Activated CD8-positive, alpha-beta memory T cell treated with anti-CD3 and anti-CD28 coated beads for 1 hour (primary cell): Measurements from ENCODE around the gene ZNF483.
A peak's percentile ranks its signal among the peaks of the same experiment; 100 is the strongest.
"Not testable (repeated sequence)": the region's sequence is repeated elsewhere in the genome, so short reads cannot be mapped to it uniquely, and the experiment has no call there.

Experiments
- DNase-seq, 2 donors: peaks; one replicate each; pipeline ENCODE4 v3.0.0-alpha.2; 2020; ENCODE audit warnings: low read depth in 1 of 2; ENCODE audit errors: extremely low read depth in 1 of 2

Gene ZNF483

DNA sequence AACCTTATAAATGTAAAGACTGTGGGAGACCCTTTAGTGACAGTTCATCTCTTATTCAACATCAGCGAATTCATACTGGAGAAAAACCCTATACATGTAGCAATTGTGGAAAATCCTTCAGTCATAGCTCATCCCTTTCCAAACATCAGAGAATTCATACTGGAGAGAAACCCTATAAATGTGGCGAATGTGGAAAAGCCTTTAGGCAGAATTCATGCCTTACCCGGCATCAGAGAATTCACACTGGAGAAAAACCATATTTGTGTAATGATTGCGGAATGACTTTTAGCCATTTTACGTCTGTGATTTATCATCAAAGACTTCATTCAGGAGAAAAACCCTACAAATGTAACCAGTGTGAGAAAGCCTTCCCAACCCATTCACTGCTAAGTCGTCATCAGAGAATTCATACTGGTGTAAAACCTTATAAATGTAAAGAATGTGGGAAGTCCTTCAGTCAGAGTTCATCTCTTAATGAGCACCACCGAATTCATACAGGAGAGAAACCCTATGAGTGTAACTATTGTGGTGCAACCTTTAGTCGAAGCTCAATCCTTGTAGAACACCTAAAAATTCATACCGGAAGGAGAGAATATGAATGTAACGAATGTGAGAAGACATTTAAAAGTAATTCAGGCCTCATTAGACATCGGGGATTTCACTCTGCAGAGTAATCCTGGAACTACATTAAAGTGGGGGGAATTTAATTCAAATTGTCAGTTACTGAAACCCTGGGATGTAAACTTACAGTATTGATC is 17.7 kb downstream of the ZNF483 start:
- DNase-seq: no peak

DNA sequence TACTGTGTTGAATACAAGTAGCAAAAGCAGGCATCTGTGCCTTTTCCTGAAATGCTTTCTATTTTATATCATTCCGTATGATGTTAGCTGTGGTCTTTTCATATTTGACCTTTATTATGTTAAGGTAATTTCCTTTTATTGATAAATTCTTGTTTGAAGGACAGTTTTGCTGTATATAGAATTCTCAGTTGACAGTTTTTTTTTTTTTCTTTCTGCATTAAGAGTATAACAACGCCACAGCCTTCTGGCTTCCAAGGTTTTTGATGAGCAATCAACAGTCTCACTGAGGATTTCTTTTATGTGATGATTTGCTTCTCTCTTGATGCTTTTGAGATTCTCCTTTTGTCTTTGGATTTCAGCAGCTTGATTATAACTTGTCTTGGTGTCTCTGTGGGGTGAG is 23.6 kb downstream of the ZNF483 start:
- DNase-seq: no peak

DNA sequence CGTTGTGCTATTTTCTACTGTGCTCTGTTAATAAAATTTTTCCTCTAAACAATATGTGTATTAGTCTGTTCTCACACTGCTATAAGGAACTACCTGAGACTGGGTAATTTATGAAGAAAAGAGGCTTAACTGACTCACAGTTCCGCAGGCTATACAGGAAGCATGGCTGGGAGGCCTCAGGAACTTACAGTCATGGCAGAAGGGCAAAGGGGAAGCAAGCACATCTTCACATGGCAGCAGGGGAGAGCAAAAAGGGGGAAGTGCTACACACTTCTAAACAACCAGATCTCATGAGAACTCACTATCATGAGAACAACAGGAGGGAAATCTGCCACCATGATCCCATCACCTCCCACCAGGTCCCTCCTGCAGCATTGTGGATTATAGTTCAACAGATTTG is 30.4 kb downstream of the ZNF483 start:
- not testable (repeated sequence) for DNase-seq

DNA sequence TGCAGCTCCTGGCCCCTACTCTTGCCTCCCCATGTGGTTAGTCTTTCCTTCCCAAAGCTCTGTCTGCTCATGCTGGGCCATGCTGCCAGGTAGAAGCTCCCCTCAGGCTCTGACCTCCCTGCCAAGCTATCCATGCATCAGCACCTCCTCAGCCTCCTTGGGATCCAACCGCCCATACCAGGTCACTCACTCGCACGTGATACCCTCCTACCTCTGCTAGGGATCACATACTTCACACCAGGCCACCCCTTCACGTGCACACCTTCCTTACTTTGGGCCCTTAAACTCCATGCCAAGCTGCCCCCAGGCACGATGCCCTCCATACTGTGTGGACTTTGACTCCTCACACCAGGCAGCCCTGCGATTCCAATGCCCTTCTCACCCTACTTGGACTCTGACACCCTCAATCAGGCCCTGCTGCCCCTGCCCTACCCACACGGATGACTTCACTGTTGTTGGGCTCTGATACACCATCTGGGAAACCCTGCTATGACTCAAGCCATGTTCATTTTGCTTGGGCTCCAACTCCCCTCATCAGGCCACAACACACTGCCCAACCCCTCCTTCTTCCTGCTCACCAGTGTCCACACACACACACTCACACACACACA is 34.1 kb downstream of the ZNF483 start:
- DNase-seq: no peak

DNA sequence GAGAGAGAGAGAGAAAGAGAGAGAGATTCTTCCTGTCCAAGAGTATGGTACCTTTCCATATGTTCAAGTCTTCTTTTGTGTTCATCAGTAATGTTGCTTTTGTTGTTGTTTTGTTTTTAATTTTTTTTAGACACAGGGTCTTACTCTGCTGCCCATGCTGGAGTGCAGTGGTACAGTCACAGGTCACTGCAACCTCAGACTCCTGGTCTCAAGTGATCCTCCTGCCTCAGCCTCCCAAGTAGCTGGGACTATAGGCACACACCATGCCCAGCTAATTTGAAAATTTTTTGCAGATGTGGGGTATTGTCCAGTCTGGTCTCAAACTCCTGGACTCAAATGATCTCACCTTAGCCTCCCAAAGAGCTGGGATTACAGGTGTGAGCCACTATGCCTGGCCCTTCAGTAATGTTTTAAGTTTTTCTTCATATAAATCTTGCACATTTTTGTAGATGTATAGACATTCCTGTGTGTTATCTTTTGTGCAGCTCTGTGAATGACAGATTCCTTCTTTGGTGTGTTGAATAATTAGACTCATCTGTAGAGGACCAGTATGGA is 36.3 kb downstream of the ZNF483 start:
- no peak for DNase-seq

DNA sequence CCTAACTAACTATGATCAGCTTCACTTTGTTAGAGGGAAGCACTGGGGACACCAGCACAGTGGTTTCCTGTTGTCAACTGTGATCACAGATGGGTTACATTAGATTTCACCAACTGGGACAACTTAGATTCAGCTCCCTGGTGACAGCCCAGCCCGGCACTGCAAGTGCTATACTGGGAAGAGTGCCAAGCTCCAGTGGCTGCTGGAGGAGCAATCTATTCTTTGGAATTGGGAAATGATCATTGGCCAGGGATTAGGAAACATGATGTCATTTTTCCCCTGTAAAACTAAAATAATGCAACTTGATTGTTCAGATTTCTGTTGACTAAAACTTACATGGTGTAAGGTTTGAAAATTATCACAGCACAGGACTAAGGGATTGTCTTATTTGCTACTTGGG is 41.3 kb downstream of the ZNF483 start:
- DNase-seq: no peak

DNA sequence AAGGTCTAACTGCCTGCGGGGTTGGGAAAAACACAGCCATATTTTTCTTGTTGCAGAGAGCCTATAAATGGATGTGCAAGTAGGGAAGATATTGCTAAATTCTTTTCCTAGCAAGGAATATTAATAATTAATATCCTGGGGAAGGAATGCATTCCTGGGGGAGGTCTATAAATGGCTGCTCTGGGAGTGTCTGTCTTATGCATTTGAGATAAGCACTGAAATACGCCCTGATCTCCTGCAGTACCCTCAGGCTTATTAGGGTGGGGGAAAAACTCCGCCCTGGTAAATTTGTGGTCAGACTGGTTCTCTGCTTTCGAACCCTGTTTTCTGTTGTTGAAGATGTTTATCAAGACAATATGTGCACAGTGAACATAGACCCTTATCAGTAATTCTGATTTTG is 43.1 kb downstream of the ZNF483 start:
- DNase-seq: not testable (repeated sequence)

DNA sequence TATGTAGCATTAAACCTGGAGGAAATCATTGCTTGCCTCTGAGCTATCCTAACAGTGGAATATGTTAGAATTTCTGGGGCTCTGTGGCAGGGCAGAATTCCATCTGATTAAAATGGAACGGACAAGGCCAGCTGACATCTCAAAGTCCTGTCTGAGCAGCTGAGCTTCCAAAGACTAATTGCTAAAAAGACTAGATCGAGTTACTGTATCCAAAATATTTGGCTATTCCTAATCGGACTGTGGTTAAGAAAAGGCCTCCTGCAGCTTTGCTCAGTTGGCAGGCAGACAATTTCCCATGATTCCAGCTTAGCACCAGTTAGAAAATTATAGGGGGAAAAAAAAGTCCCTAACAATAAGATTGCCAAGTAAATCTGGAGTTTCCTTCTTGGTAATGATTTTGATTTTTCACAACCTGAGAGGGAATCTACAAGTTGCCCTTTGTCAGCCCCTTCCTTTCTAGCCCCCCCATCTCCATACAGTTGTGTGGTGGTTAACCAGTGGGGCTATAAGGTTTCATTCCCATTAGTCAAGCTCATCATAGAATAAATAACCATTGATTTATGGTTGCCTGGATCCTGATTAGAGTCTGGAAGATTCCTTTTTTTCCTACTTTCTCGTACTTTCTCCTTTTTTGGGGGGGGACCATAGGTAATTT is 48.1 kb downstream of the ZNF483 start:
- no peak for DNase-seq

DNA sequence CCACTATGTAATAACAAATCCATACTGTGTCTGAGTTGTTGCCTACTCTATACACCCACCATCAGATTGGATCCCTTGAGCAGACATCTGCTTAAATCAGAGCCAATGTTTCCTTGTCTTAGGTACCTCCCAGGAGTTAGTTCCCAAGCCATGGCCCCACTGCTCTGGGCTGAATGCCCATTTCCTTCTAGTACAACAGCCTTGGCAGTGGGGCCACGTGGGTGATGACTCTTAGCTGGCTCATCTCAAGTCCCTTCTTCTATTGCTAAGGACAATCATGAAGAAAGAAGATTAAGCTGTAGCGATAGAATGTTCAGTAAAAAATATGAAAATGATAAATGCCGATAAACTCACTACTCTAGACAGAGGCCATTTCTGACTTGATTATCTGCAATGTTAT is 57.9 kb downstream of the ZNF483 start:
- DNase-seq: no peak

DNA sequence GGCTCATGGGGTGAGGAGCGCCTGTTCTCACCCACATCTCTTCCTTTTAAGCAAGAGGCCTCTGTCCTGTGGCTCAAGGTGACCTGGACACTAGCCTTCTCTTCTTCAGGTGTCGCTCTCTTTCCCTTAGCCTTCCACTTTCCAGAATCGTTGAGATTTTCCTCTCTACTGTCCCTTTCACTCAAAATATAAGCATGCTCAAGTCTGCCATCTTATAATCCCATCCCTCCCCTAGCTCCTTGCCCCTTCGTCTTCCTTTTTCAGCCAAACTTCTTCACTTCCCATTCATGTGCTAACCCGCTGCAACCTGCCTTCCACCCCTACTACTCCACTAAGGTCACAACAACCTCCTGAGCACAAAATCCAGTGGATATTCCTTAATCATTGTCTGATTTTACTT is 61.4 kb downstream of the ZNF483 start:
- DNase-seq: no peak

DNA sequence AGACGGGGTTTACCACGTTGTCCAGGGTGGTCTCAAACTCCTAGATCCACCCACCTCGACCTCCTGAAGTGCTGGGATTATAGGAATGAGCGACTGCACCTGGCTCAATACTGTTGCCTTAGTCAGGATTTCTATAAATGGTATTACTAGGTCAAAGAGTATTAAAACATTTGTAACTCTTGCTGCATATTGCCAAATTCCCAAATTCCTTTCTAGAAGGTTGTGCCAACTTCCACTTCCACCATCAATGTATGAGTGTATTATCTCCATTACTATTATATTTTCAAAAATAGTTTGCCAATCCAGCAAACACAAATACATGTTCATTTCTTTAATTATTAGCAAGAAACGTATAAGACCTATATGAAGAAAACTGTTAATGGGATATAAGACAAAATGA is 63.9 kb downstream of the ZNF483 start:
- DNase-seq: no peak

DNA sequence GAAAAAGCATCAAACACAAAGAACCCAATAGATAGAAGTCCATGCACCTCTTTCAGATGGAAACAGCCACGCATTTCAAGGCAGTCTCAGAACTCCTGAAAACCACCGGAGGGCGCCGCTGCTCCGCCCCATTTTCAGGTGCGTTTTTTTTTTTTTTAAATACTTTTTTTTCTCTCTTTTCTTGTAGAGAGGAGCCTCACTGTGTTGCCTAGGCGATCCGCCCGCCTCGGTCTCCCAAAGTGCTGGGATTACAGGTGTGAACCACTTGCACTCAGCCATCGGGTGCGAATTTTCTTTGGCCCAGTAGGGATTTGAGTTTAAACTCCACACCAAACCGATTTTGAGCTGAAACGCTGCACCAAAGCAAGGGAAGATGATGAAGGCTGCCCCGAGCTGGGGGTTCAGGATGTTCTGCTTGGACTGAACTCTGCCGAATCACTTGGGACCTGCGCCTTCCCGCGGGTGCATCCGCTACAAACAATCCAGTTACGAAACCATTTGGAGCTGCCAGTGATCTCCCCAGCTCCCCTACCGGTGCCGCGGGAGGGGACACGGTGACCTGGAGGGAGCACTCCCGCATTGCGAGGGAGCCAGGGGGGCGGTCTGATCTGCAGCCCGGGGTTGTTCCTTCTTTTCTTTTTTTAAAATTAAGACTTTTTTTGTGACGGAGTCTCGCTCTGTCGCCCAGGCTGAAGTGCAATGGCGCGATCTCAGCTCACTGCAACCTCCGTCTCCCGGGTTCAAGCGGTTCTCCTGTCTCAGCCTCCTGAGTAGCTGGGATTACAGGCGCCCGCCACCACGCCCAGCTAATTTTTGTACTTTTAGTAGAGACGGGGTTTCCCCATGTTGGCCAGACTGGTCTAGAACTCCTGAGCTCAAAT is 73.1 kb downstream of the ZNF483 start:
- peak; percentile 18 to 23 for DNase-seq

DNA sequence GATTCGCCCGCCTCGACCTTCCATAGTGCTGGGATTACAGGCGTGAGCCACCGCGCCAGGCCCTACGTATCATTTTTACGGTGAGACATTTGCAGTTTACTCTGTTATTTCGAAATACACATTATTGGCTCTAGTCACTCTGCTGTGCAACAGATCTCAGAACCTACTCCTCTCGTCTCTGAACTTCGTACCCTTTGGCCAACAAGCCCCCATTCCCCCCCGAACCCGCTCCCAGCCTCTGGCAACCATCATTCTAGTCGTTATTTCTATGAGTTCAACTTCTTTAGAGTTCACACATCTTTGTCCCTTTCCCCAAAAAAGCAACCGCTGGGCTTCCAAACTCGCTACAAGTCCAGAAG is 73.7 kb downstream of the ZNF483 start:
- no peak for DNase-seq

DNA sequence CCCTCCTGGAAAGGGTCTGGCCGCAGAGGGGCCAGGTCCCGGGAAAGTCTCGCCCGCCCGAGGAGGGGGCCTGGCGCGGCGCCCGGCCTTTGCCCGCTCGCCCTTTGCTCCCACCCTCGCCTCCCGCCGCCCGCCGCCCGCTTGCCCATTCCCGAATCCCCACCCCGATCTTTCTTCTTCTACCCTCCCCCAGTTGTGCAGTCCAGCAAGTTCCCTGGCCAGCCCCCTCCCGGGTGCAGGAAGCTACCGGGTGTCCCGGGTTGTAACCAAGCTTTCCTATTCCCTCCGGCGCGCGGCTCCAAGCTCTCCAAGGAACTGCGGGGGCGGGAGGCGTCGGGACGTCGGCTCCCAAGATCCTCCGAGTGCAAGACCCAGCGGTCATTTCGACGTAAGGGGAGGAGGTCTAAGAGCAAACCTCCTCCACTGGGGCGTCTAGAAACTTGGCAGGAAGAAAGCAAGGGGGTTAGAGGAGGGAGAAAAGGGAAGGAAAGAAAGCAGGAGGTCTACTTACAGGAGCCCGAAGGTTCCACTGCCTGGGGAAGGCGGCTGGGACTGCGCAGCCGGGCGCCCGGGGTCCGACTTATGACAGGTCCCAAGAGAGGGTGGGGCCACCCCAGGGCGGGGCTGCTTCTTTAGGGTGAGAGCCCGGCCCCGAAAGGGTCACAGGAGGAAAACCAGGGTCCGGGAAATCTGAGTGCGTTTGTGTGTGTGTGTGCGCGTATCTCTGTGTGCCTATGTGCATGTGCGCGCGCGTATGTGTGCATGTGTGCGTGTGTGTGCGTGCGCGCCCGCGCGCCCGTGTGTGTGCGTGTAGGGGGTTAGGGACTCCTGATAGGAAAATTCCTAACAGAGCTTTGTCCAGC is 74.3 kb downstream of the ZNF483 start, which contains the start of gene PTGR1:
PTGR1 (minus strand) TSS at position 556 of the 863 bp plus-strand sequence. CDS start 2,225 bp downstream, outside the sequence.
- DNase-seq: no peak

DNA sequence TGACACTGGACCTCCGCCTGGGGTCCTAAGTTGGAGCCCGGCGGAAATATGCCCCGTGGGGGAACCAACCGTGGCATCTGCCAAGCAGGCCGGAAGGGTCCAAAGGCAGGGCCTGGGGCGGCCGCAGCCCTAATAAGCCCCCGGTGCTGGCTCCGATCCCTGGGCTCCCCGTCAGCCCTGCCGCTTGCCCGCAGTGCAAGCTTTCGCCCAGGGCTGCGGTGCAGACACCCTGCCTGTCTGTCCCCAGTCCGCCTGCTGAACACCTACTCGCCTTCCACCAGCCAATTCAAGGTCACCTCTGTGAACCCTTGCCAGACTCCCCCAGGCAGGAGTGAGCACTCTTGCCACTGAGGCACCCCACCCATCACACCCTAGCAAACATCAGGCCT is 75.0 kb downstream of the ZNF483 start:
- no peak for DNase-seq

DNA sequence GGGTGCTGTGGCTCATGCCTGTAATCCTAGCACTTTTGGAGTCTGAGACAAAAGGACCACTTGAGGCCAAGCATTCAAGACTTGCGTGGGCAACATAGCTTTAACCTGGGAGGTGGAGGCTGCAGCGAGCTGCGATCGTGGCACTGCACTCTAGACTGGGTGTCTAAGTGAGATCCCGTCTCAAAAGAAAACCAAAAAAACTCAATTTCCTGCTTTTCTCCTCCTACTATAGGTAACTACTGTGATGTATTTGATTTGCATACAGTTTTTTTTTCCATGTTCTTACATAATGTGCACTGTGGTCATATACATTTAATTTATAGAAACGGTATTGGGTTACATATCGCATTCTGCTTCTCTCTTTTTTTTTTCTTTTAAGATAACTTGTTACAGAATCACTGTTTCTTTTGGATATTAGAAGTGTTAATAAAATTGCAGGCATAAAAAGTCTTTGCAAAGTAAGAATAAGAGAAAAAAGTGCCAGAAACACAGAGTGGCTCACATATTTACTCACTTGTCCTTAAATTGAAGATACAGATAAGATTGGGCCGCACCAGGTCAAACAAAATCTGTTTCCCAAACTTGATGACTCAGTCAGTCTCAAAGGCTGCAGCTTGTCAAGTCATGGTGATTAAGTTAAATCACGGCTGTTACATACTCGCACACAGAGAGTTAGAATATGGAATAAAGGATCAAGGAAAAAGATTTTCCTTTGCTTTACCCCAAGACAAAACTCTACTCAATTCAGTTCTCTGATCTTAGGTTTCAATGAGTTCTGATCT is 76.4 kb downstream of the ZNF483 start:
- DNase-seq: no peak

DNA sequence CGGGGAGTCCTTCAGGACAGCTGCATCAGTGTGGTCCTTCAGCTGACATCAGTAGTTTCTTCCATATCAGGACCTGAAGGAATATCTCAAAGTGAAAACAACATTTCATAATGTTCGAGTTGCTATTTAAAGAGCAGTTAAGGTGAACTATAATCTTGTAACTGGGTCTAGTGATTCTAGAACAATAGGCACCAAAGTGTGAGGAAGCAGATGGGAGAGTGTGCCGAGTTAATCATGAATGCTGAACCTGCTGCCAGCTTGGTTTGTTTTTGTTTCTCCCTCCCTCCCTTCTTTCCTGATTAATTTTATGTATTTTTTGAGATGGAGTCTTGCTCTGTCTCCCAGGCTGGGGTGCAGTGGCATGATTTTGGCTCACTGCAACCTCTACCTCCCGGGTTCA is 78.1 kb downstream of the ZNF483 start:
- no peak for DNase-seq

DNA sequence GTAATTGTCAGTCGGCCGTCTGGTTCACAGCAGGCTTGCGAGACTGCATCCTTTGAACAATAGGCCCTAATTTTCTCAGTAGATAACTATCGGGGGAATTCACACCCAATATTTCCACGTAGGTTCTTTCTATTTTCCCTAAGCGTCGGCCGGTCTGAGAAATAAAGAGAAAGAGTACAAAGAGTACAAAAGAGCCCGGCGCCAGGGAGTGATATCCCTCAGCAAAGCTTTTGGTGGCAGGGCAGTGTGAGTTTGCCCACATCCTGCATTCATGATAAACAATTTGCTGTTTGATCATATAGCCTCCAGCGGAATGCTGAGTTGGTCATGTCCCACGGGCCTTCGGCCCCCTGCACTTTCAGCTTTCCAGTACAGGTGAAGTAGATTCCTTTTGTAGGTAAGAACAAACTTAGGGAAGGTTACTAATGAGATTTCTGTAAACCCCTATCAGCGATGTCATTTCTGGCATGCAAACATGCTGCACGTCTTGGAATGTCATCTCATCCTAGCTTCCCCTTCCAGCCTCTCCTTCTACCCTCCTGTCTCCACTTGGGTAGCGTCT is 79.2 kb downstream of the ZNF483 start:
- DNase-seq: no peak

DNA sequence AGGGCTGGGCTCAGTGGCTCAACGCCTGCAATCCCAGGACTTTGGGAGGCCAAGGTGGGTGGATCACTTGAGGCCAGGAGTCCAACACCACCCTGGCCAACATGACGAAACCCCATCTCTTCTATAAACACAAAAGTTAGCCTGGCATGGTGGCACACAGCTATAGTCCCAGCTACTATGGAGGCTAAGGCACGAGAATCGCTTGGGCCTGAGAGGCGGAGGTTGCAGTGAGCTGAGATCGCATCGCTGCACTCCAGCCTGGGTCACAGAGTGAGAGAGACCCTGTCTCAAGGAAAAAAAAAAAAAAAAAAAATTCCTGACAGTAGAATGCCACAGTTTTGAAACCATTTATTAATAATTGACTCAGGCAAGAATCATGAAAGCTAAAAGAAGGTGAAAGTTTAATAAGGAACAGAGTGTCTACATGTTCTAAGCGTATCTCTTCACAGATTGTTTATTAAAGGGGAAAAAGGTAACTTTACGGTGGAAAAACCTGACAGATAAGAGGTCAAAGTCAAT is 80.1 kb downstream of the ZNF483 start:
- DNase-seq: no peak
